ENCODE results near the gene ADNP2.

- no peak for TF ChIP-seq CTCF (IDR thresholded peaks at IDR 0.05)
- no peak for TF ChIP-seq POLR2A (IDR thresholded peaks at IDR 0.05)
Measured at GRCh38 chr18:80068571-80069272, 40.3 kb upstream of the ADNP2 start.

Measured in heart left ventricle (tissue), 13 donors.